ENCODE results near the gene TBC1D9. TPM values are rescaled to one million over a fixed set of nuclear protein-coding genes. Genes with fewer than 3 reads are reported as not detected.

Gene TBC1D9
- total RNA-seq, 1 experiment from 2014 or later: 21.7 TPM

- Histone ChIP-seq H3K27ac (ENCODE audit: low read length) (no peak overlapping the region), H3K4me3 (ENCODE audit: low read depth in 2 of 2, low read length in 2 of 2) (no peak overlapping the region), H3K9me3 (ENCODE audit: control insufficient read depth, insufficient read depth, low read depth, low read length) (no peaks in the 10 kb centered on the region), H3K36me3 (ENCODE audit: control insufficient read depth, insufficient read depth, low read length) (no peaks in the 10 kb centered on the region), H3K4me1 (ENCODE audit: control insufficient read depth, insufficient read depth, low read length) (no peaks in the 10 kb centered on the region), H3K27me3 (ENCODE audit: control insufficient read depth, insufficient read depth, low read length) (no peaks in the 10 kb centered on the region)
- no TSS peak for BruUV-seq (replicated peaks)
- ATAC-seq (no peak), DNase-seq (ENCODE audit: low read depth, low spot score) (no peak)
- intact Hi-C loops (cut with micrococcal nuclease; ENCODE audit: unreplicated experiment) (no loop called here), in situ Hi-C loops (cut with HindIII; ENCODE audit: low pct_unique_long_range_greater_than_20kb, low sequenced_read_pairs) (no loop called here)
- CTCF ChIA-PET: no interaction called here
- POLR2A ChIA-PET: no interaction called here
- TF ChIP-seq SIN3A (IDR thresholded peaks at IDR 0.05; ENCODE audit: borderline replicate concordance, insufficient read depth, low read depth, low read length): no peak
- TF ChIP-seq, protein P1, sequence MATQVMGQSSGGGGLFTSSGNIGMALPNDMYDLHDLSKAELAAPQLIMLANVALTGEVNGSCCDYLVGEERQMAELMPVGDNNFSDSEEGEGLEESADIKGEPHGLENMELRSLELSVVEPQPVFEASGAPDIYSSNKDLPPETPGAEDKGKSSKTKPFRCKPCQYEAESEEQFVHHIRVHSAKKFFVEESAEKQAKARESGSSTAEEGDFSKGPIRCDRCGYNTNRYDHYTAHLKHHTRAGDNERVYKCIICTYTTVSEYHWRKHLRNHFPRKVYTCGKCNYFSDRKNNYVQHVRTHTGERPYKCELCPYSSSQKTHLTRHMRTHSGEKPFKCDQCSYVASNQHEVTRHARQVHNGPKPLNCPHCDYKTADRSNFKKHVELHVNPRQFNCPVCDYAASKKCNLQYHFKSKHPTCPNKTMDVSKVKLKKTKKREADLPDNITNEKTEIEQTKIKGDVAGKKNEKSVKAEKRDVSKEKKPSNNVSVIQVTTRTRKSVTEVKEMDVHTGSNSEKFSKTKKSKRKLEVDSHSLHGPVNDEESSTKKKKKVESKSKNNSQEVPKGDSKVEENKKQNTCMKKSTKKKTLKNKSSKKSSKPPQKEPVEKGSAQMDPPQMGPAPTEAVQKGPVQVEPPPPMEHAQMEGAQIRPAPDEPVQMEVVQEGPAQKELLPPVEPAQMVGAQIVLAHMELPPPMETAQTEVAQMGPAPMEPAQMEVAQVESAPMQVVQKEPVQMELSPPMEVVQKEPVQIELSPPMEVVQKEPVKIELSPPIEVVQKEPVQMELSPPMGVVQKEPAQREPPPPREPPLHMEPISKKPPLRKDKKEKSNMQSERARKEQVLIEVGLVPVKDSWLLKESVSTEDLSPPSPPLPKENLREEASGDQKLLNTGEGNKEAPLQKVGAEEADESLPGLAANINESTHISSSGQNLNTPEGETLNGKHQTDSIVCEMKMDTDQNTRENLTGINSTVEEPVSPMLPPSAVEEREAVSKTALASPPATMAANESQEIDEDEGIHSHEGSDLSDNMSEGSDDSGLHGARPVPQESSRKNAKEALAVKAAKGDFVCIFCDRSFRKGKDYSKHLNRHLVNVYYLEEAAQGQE (IDR thresholded peaks at IDR 0.05; ENCODE audit: insufficient read depth in 1 of 2, low read depth in 2 of 2, low read length in 1 of 2): no peak
- no peak for TF ChIP-seq POLR2AphosphoS5 (IDR thresholded peaks at IDR 0.05; ENCODE audit: low read depth, low read length)
- no peak for TF ChIP-seq TCF7L2 (IDR thresholded peaks at IDR 0.05; ENCODE audit: low read depth, low read length)
- no peak for TF ChIP-seq CTCF (IDR thresholded peaks at IDR 0.05)
Observed at GRCh38 chr4:140673729-140674128, 82.5 kb downstream of the TBC1D9 start.

- ATAC-seq (no peak), DNase-seq (ENCODE audit: low read depth, low spot score) (no peak)
- Histone ChIP-seq H3K4me3 (ENCODE audit: low read depth in 2 of 2, low read length in 2 of 2) (no peak overlapping the region), H3K27ac (ENCODE audit: low read length) (no peak overlapping the region), H3K4me1 (ENCODE audit: control insufficient read depth, insufficient read depth, low read length) (no peaks in the 10 kb centered on the region), H3K36me3 (ENCODE audit: control insufficient read depth, insufficient read depth, low read length) (no peaks in the 10 kb centered on the region), H3K9me3 (ENCODE audit: control insufficient read depth, insufficient read depth, low read depth, low read length) (no peaks in the 10 kb centered on the region), H3K27me3 (ENCODE audit: control insufficient read depth, insufficient read depth, low read length) (no peaks in the 10 kb centered on the region)
- intact Hi-C loops (cut with micrococcal nuclease; ENCODE audit: unreplicated experiment): no loop called here
- POLR2A ChIA-PET: no interaction called here
- no TSS peak for BruUV-seq (replicated peaks)
- CTCF ChIA-PET: no interaction called here
- in situ Hi-C loops (cut with HindIII; ENCODE audit: low pct_unique_long_range_greater_than_20kb, low sequenced_read_pairs): no loop called here
- TF ChIP-seq TCF7L2 (IDR thresholded peaks at IDR 0.05; ENCODE audit: low read depth, low read length) (no peak), CTCF (IDR thresholded peaks at IDR 0.05) (no peak), POLR2AphosphoS5 (IDR thresholded peaks at IDR 0.05; ENCODE audit: low read depth, low read length) (no peak), SIN3A (IDR thresholded peaks at IDR 0.05; ENCODE audit: borderline replicate concordance, insufficient read depth, low read depth, low read length) (no peak)
- TF ChIP-seq, protein P1 (IDR thresholded peaks at IDR 0.05; ENCODE audit: insufficient read depth in 1 of 2, low read depth in 2 of 2, low read length in 1 of 2): no peak
Observed at GRCh38 chr4:140672416-140672815, 83.8 kb downstream of the TBC1D9 start.
